C4-2B (cell line): ENCODE data around the gene NWD2.

Source experiments
- CTCF ChIP-seq: fragments of 450-650 bp; conservative IDR thresholded peaks from 2 replicates; pipeline ENCODE4 v1.5.1; 2017; ENCODE audit warnings: mild to moderate bottlenecking
- ZFX ChIP-seq: fragments of 450-650 bp; IDR thresholded peaks from 2 replicates; pipeline ENCODE4 v1.6.1; 2017

GRCh38 chr4:37434469-37434868 lies 189.9 kb downstream of the NWD2 start:
- TF ChIP-seq CTCF (peak; percentile 31), ZFX (no peak)
